IMR-90 (cell line): Measurements from ENCODE around the gene HOATZ. TPM values are rescaled to one million over a fixed set of nuclear protein-coding genes. Genes with fewer than 3 reads are reported as not detected.

Source experiments
- ATAC-seq: fragments of 200-7000 bp; cut with Tn5 transposase; 2 replicates; pipeline ENCODE4 v1.9.1; 2020; ENCODE audit warnings: low read depth, mild to moderate bottlenecking, moderate library complexity
- BruUV-seq: library from RNA; stranded (reverse); fragments of 400-500 nt; replicated peaks from 2 replicates; lab custom pipeline; 2021; lab: Mats Ljungman, UMichigan
- CTCF ChIA-PET: fragments of 300-600 bp; formaldehyde crosslinking; extraction: SDS; loops from one replicate; lab custom pipeline; 2021; ENCODE audit warnings: antibody characterized with exemption; lab: Yijun Ruan, JAX
- POLR2A ChIA-PET: fragments of 300-600 bp; sonication (Branson Sonifier 250); formaldehyde crosslinking; loops from one replicate; lab custom pipeline; 2022; ENCODE audit warnings: antibody characterized with exemption; ENCODE audit not compliant: unreplicated experiment; lab: Charles Lee
- DNase-seq: peaks from one replicate; pipeline ENCODE4 v3.0.0; 2013
- H2AFZ ChIP-seq: replicated peaks from 2 replicates; pipeline ENCODE3; 2013; ENCODE audit warnings: low read length, mild to moderate bottlenecking; ENCODE audit not compliant: poor library complexity
- H2AK5ac ChIP-seq: 2 replicates; pipeline ENCODE4 v1.6.1; 2013; ENCODE audit warnings: low read depth, low read length, inconsistent platforms
- H2AK9ac ChIP-seq: replicated peaks from 2 replicates; pipeline ENCODE3; 2013; ENCODE audit warnings: mild to moderate bottlenecking, low read depth, low read length, moderate library complexity; ENCODE audit not compliant: poor library complexity
- H2BK120ac ChIP-seq: 2 replicates; pipeline ENCODE4 v1.6.1; 2013; ENCODE audit warnings: low read depth, low read length, inconsistent platforms
- H2BK15ac ChIP-seq: 3 replicates; pipeline ENCODE4 v1.6.1; 2013; ENCODE audit warnings: low read depth, low read length, inconsistent platforms
- H2BK20ac ChIP-seq: 2 replicates; pipeline ENCODE4 v1.6.1; 2013; ENCODE audit warnings: low read depth, mild to moderate bottlenecking, inconsistent platforms, low read length, moderate library complexity
- H2BK5ac ChIP-seq: 2 replicates; pipeline ENCODE4 v1.6.1; 2013; ENCODE audit warnings: mild to moderate bottlenecking, low read depth, low read length, inconsistent platforms; ENCODE audit not compliant: poor library complexity, severe bottlenecking
- H3K14ac ChIP-seq: replicated peaks from 2 replicates; pipeline ENCODE4 v1.6.1; 2013; ENCODE audit warnings: low read depth, low read length, inconsistent platforms
- H3K18ac ChIP-seq: 2 replicates; pipeline ENCODE4 v1.6.1; 2013; ENCODE audit warnings: low read depth, low read length, control low read depth
- H3K23ac ChIP-seq: 2 replicates; pipeline ENCODE4 v1.6.1; 2013; ENCODE audit warnings: low read depth, low read length, inconsistent platforms
- H3K27ac ChIP-seq: 2 replicates; pipeline ENCODE4 v1.5.1; 2013; ENCODE audit warnings: mild to moderate bottlenecking, control low read depth, low read length; ENCODE audit not compliant: insufficient read depth
- H3K27me3 ChIP-seq: 2 replicates; pipeline ENCODE4 v1.6.1; 2013; ENCODE audit warnings: low read length; ENCODE audit not compliant: control insufficient read depth, insufficient read depth
- H3K36me3 ChIP-seq: 2 replicates; pipeline ENCODE4 v1.6.1; 2013; ENCODE audit warnings: low read length, mixed read lengths; ENCODE audit not compliant: control insufficient read depth, insufficient read depth
- H3K4ac ChIP-seq: 2 replicates; pipeline ENCODE4 v1.6.1; 2013; ENCODE audit warnings: low read depth, low read length, inconsistent platforms
- H3K4me1 ChIP-seq: 2 replicates; pipeline ENCODE4 v1.6.1; 2013; ENCODE audit warnings: low read length, mixed read lengths; ENCODE audit not compliant: control insufficient read depth, insufficient read depth
- H3K4me2 ChIP-seq: 2 replicates; pipeline ENCODE4 v1.6.1; 2013; ENCODE audit warnings: low read depth, mild to moderate bottlenecking, control low read depth, low read length, moderate library complexity
- H3K4me3 ChIP-seq: 2 replicates; pipeline ENCODE4 v1.5.1; 2013; ENCODE audit warnings: low read depth, mild to moderate bottlenecking, control low read depth, low read length, moderate library complexity; ENCODE audit not compliant: insufficient read depth
- H3K56ac ChIP-seq: 2 replicates; pipeline ENCODE4 v1.6.1; 2013; ENCODE audit warnings: low read length, inconsistent platforms; ENCODE audit not compliant: insufficient read depth; ENCODE audit errors: extremely low read depth
- H3K79me1 ChIP-seq, 2 experiments: 2 replicates each; pipeline ENCODE4 v1.6.1; 2013; ENCODE audit warnings: low read length in 2 of 2, inconsistent platforms in 1 of 2, low read depth in 1 of 2
- H3K9ac ChIP-seq: 2 replicates; pipeline ENCODE4 v1.6.1; 2013; ENCODE audit warnings: low read depth, low read length, control low read depth
- H3K9me1 ChIP-seq: 2 replicates; pipeline ENCODE4 v1.6.1; 2013; ENCODE audit warnings: low read length, inconsistent platforms; ENCODE audit not compliant: insufficient read depth
- H3K9me3 ChIP-seq: 2 replicates; pipeline ENCODE4 v1.6.1; 2013; ENCODE audit warnings: low read length; ENCODE audit not compliant: control insufficient read depth, insufficient read depth
- H4K20me1 ChIP-seq: 2 replicates; pipeline ENCODE4 v1.6.1; 2013; ENCODE audit warnings: low read length, inconsistent platforms; ENCODE audit not compliant: insufficient read depth
- H4K5ac ChIP-seq: 2 replicates; pipeline ENCODE4 v1.6.1; 2013; ENCODE audit warnings: mild to moderate bottlenecking, low read depth, low read length, control low read depth
- H4K8ac ChIP-seq, 2 experiments: 2 replicates each; pipeline ENCODE4 v1.6.1; 2013; ENCODE audit warnings: low read depth in 2 of 2, low read length in 2 of 2, control low read depth in 1 of 2, inconsistent platforms in 1 of 2
- H4K91ac ChIP-seq: 2 replicates; pipeline ENCODE4 v1.6.1; 2013; ENCODE audit warnings: low read depth, low read length, inconsistent platforms; ENCODE audit not compliant: insufficient read depth
- CHD1 ChIP-seq: IDR thresholded peaks from 2 replicates; pipeline ENCODE4 v1.6.1; 2012; ENCODE audit warnings: low read depth, low read length, improper control_type of control experiment
- CTCF ChIP-seq: conservative IDR thresholded peaks from 2 replicates; pipeline ENCODE4 v1.5.1; 2012; ENCODE audit warnings: mild to moderate bottlenecking, low read depth, low read length, improper control_type of control experiment
- MAFK ChIP-seq: IDR thresholded peaks from 2 replicates; pipeline ENCODE4 v1.6.1; 2012; ENCODE audit warnings: low read depth, low read length, improper control_type of control experiment
- MAZ ChIP-seq: IDR thresholded peaks from 2 replicates; pipeline ENCODE4 v1.6.1; 2012; ENCODE audit warnings: low read depth, mild to moderate bottlenecking, low read length, improper control_type of control experiment, moderate library complexity, borderline replicate concordance
- RAD21 ChIP-seq: IDR thresholded peaks from 2 replicates; pipeline ENCODE4 v1.6.1; 2012; ENCODE audit warnings: low read length, improper control_type of control experiment
- RCOR1 ChIP-seq: IDR thresholded peaks from 2 replicates; pipeline ENCODE4 v1.6.1; 2012; ENCODE audit warnings: mild to moderate bottlenecking, low read length, improper control_type of control experiment; ENCODE audit not compliant: insufficient replicate concordance
- RFX5 ChIP-seq: IDR thresholded peaks from 2 replicates; pipeline ENCODE4 v1.8.0; 2012; ENCODE audit warnings: low read depth, mild to moderate bottlenecking, low read length, moderate library complexity
- USF2 ChIP-seq: fragments of 150-350 bp; IDR thresholded peaks from 2 replicates; pipeline ENCODE4 v1.6.1; 2017; ENCODE audit warnings: mild to moderate bottlenecking, antibody characterized with exemption, low read length, low read depth
- WGBS, 2 experiments: methylation state at CpG; one replicate each; pipeline versions ENCODE4 v1.1.5 to v1.1.7; 2013; ENCODE audit warnings: missing lambda C conversion rate in 2 of 2; ENCODE audit not compliant: insufficient read length in 1 of 2; ENCODE audit errors: extremely low coverage in 2 of 2; 5-methylcytosine and 5-hydroxymethylcytosine counted together
- dilution Hi-C: fragments of 300-500 bp; cut with HindIII; formaldehyde crosslinking; loops from one replicate; pipeline ENCODE4 v1.14.3; 2018; ENCODE audit warnings: low sequenced_read_pairs; ENCODE audit not compliant: unreplicated experiment
- in situ Hi-C: fragments of 300-500 bp; cut with MboI; formaldehyde crosslinking; loops from 3 replicates; pipeline ENCODE4 v1.14.3; 2019; ENCODE audit warnings: low sequenced_read_pairs, inconsistent platforms, mixed read lengths
- intact Hi-C: fragments of 100-400 bp; cut with micrococcal nuclease; formaldehyde crosslinking; loops from 2 replicates; pipeline ENCODE4 v1.10.0; 2022
- polyA plus RNA-seq, 3 experiments: library from polyadenylated mRNA; depleted of rRNA; stranded (reverse); fragments of >200 nt; gene quantifications; 2 replicates each; pipeline ENCODE4 v1.2.3, GENCODE V29; 2012; ENCODE audit warnings: low replicate concordance in 1 of 3
- total RNA-seq: library from RNA; depleted of rRNA; stranded (reverse); fragments of >200 nt; gene quantifications from 2 replicates; pipeline ENCODE4 v1.2.3, GENCODE V29; 2012

HOATZ gene
- total and polyA plus RNA-seq, 2 of the 4 experiments (the other 2 are of a cell fraction) = not detected

GRCh38 chr11:111559800-111560464 is 45.4 kb downstream of the HOATZ start (continued):
- TF ChIP-seq MAFK = no peak
- no peak for TF ChIP-seq CHD1

- DNase-seq = no peak
- Histone ChIP-seq H3K79me1 (peaks cover 6 to 32% of the 10 kb centered on the region in 2 experiments), H3K18ac (peak overlapping the region; percentile 91), H3K27ac (peak overlapping the region; percentile 75), H3K9me3 (peaks cover 2% of the 10 kb centered on the region; the same call in 1 of the 2 replicates), H2AK5ac (peak overlapping the region; percentile 93), H2BK120ac (peak overlapping the region; percentile 94), H2BK20ac (peak overlapping the region; percentile 95), H2BK5ac (peak overlapping the region; percentile 98), H2BK15ac (peak overlapping the region; percentile 95; the same call in 2 of the 3 replicates), H3K36me3 (peaks cover 34% of the 10 kb centered on the region), H2AK9ac (no peak overlapping the region), H3K4me3 (no peak overlapping the region), H3K9ac (peak overlapping the region; percentile 15; the same call in 1 of the 2 replicates), H3K4me1 (peaks cover 41% of the 10 kb centered on the region), H4K5ac (peak overlapping the region; percentile 67; the same call in 1 of the 2 replicates), H3K4me2 (no peak overlapping the region), H3K23ac (peak overlapping the region; percentile 61), H4K20me1 (peaks cover 3% of the 10 kb centered on the region; the same call in 1 of the 2 replicates), H2AFZ (no peak overlapping the region), H4K91ac (peak overlapping the region; percentile 96), H4K8ac (peak overlapping the region; percentile 43 to 68), H3K14ac (peak overlapping the region; percentile 65), H3K27me3 (no peaks in the 10 kb centered on the region), H3K9me1 (peaks cover 15% of the 10 kb centered on the region), H3K4ac (peak overlapping the region; percentile 79), H3K56ac (peak overlapping the region; percentile 61; the same call in 1 of the 2 replicates)
- intact Hi-C loops = no loop called here
- TF ChIP-seq MAFK (no peak), CTCF (no peak), MAZ (no peak), USF2 (no peak), RCOR1 (no peak), RAD21 (no peak), RFX5 (no peak)
- dilution Hi-C loops = no loop called here
- in situ Hi-C loops = no loop called here
- CTCF ChIA-PET = interaction anchor here (1.0 kb wide), 1 partner anchor 106 kb away, joined by 3 read pairs; no protein-coding TSS in a partner anchor
- no TSS peak for BruUV-seq
- no peak for ATAC-seq
- POLR2A ChIA-PET = no interaction called here
- WGBS, 2 experiments = 100% methylated on average over 1 of the region's 3 CpGs; no CpG with 5 or more reads in 1 of the 2 experiments
These were observed 46.2 kb downstream of the HOATZ start for GRCh38 chr11:111560800-111561199.
